Sigmoid colon (tissue), 3 donors: Measurements from ENCODE around the gene WNT5B.

Experiments used
- POLR2A ChIP-seq, 2 donors: fragments of 450-650 bp; IDR thresholded peaks; one replicate each; pipeline ENCODE4 v1.6.1; 2016; ENCODE audit warnings: antibody characterized with exemption in 2 of 2, mild to moderate bottlenecking in 2 of 2, moderate library complexity in 2 of 2
- TF ChIP-seq, protein P1 (sequence below), 4 experiments: fragments of 450-650 bp in 3 of 4; fragments of 200-600 bp in 1 of 4; IDR thresholded peaks; one replicate each; pipeline ENCODE4 v1.5.1; 2016 to 2019; ENCODE audit warnings: antibody characterized with exemption in 4 of 4, mild to moderate bottlenecking in 3 of 4, moderate library complexity in 2 of 4

DNA sequence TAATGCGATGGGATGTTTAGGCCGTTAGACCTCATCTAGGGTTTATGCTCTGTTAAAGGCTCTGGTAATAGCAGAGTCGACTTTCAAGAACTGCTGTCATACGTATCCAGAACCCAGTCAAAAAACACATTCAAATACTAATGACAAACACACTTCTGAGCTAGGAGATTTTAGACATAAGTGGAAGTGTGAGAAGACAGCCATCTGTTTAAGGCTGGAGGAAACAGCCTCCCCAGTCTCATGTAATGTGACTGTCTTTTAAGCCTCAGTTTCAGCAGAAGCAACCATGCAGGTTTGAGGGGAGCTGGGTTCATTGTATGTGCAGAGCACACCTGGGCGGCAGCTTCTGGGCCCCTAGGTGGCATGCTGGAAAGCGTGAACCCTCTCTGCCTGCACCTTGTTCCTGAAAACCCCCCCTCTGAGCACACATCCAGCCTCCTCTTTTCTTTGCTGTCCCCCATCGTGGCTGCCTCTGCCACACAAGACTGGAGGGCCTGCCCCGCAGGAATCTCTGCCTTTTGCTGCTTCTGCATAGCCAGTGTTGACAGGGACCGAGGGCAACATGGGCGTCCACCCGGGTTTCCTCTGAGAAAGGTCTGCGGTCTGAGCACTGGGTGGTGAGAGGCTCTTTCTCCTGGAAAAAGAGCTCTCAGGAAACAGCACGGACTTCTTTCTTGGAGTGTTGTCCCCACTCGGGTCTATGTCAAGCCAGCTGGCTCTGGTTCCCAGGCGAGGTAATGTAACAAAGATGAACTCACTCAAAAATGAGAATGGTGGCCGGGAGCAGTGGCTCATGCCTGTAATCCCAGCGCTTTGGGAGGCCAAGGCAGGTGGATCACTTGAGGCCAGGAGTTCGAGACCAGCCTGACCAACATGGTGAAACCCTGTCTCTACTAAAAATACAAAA is 11.6 kb downstream of the WNT5B start:
- TF ChIP-seq, protein P1, sequence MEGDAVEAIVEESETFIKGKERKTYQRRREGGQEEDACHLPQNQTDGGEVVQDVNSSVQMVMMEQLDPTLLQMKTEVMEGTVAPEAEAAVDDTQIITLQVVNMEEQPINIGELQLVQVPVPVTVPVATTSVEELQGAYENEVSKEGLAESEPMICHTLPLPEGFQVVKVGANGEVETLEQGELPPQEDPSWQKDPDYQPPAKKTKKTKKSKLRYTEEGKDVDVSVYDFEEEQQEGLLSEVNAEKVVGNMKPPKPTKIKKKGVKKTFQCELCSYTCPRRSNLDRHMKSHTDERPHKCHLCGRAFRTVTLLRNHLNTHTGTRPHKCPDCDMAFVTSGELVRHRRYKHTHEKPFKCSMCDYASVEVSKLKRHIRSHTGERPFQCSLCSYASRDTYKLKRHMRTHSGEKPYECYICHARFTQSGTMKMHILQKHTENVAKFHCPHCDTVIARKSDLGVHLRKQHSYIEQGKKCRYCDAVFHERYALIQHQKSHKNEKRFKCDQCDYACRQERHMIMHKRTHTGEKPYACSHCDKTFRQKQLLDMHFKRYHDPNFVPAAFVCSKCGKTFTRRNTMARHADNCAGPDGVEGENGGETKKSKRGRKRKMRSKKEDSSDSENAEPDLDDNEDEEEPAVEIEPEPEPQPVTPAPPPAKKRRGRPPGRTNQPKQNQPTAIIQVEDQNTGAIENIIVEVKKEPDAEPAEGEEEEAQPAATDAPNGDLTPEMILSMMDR (IDR thresholded peaks at IDR 0.05) = no peak
- TF ChIP-seq POLR2A (IDR thresholded peaks at IDR 0.05) = no peak
